HG03439 (cell line): ENCODE results near the gene TOMM40.
"Not testable (repeated sequence)": the region's sequence is repeated elsewhere in the genome, so short reads cannot be mapped to it uniquely, and the experiment has no call there.

Experiments
- ATAC-seq: cut with Tn5 transposase; IDR thresholded peaks from one replicate; pipeline ENCODE4 v1.9.1; 2021; ENCODE audit warnings: mild to moderate bottlenecking, moderate library complexity; ENCODE audit not compliant: unreplicated experiment

TOMM40 gene

GRCh38 chr19:44893332-44894051 is 2.4 kb downstream of the TOMM40 start:
- no peak for ATAC-seq

DNA sequence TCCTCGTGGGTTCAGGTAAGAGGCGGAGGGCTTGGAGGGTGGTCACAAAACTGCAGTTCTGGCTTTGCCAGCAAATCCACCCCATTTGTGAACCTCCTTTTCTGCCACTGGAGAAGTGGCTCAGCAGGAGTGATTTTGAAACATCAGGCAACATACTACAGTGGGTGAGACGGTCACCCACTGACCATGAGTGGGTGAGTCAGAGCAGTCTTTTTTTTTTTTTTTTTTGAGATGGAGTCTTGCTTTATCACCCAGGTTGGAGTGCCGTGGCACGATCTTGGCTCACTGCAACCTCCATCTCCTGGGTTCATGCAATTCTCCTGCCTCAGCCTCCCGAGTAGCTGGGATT is 3.0 kb downstream of the TOMM40 start:
- no peak for ATAC-seq

- no peak for ATAC-seq
Observed at GRCh38 chr19:44894946-44895345, 3.9 kb downstream of the TOMM40 start.

DNA sequence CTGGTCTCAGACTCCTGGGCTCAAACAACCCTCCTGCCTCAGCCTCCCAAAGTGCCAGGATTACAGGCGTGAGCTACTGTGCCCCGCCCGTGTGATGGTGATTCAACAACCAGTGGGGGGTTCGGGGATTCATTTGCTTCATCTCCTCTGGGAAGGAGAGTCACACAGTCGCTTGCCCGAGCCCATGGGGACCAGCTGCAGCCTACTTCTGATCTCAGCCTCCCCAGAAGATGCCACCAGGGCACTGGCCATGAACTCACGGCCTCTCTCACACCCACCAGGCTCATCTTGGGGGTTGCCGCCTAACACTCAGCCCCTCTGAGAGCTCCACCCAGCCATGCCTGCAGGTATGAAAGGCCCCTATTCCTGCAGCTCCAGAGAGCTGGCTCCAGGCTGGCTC is 6.8 kb downstream of the TOMM40 start:
- no peak for ATAC-seq

DNA sequence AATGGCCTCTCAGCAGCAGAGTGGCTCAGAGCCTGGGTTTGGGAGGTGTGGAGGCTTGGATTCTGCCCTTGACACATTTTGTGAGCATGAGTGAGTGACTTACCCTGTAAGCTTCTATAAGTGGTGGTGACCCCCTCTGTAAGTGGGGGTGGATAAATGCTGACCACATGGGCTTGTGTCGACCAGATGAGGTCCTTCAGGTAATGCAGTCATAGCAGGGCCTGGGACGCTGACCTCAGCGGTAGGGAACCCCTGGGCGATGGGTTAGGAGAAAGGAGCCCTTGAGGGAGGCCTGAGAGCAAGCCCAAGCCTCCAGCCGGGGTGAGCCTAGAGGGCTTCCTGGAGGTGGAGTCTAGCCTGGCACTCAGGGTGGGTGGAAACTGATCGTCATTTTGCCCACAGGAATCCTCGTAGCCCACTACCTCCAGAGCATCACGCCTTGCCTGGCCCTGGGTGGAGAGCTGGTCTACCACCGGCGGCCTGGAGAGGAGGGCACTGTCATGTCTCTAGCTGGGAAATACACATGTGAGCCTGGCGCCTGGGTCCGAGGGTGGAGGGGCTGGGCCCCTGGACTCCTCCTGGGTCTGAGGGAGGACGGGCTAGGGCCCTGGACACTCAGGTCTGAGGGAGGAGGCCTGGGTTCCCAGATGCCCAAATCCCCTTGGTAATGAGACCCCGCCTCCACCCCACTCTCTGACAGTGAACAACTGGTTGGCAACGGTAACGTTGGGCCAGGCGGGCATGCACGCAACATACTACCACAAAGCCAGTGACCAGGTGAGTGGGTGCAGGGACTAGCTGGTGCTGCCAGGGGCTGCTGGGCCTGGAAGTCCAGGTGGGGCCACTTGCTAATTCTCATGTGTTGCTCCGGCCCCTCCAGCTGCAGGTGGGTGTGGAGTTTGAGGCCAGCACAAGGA is 9.5 kb downstream of the TOMM40 start:
- no peak for ATAC-seq

DNA sequence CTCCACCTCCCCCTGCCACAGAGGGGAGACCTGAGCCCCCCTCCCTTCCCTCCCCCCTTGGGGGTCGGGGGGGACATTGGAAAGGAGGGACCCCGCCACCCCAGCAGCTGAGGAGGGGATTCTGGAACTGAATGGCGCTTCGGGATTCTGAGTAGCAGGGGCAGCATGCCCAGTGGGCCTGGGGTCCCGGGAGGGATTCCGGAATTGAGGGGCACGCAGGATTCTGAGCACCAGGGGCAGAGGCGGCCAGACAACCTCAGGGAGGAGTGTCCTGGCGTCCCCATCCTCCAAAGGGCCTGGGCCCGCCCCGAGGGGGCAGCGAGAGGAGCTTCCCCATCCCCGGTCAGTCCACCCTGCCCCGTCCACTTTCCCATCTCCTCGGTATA is 12.2 kb downstream of the TOMM40 start:
- ATAC-seq = no peak

DNA sequence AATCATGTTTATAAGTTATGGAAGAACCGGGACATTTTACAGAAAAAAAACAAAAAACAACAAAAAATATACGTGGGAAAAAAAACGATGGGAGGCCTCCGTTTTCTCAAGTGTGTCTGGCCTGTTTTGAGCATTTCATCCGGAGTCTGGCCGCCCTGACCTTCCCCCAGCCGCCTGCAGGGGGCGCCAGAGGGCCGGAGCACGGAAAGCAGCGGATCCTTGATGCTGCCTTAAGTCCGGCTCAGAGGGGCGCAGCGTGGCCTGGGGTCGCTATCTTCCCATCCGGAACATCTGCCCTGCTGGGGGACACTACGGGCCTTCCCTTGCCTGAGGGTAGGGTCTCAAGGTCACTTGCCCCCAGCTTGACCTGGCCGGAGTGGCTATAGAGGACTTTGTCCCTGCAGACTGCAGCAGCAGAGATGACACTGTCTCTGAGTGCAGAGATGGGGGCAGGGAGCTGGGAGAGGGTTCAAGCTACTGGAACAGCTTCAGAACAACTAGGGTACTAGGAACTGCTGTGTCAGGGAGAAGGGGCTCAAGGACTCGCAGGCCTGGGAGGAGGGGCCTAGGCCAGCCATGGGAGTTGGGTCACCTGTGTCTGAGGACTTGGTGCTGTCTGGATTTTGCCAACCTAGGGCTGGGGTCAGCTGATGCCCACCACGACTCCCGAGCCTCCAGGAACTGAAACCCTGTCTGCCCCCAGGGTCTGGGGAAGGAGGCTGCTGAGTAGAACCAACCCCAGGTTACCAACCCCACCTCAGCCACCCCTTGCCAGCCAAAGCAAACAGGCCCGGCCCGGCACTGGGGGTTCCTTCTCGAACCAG is 12.8 kb downstream of the TOMM40 start:
- ATAC-seq = no peak

- no peak for ATAC-seq
Observed at GRCh38 chr19:44904426-44904994, 13.5 kb downstream of the TOMM40 start.

- no peak for ATAC-seq
Observed at GRCh38 chr19:44905437-44906160, 14.5 kb downstream of the TOMM40 start, which contains the start of gene APOE. TSS of gene APOE (plus strand) at chr19:44905796. CDS start at chr19:44906625, 829 bp downstream.

- ATAC-seq = no peak
Observed at GRCh38 chr19:44907613-44908012, 16.6 kb downstream of the TOMM40 start.

- no peak for ATAC-seq
Observed at GRCh38 chr19:44908074-44908835, 17.2 kb downstream of the TOMM40 start.

DNA sequence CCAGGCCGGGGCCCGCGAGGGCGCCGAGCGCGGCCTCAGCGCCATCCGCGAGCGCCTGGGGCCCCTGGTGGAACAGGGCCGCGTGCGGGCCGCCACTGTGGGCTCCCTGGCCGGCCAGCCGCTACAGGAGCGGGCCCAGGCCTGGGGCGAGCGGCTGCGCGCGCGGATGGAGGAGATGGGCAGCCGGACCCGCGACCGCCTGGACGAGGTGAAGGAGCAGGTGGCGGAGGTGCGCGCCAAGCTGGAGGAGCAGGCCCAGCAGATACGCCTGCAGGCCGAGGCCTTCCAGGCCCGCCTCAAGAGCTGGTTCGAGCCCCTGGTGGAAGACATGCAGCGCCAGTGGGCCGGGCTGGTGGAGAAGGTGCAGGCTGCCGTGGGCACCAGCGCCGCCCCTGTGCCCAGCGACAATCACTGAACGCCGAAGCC is 17.8 kb downstream of the TOMM40 start:
- ATAC-seq = no peak

DNA sequence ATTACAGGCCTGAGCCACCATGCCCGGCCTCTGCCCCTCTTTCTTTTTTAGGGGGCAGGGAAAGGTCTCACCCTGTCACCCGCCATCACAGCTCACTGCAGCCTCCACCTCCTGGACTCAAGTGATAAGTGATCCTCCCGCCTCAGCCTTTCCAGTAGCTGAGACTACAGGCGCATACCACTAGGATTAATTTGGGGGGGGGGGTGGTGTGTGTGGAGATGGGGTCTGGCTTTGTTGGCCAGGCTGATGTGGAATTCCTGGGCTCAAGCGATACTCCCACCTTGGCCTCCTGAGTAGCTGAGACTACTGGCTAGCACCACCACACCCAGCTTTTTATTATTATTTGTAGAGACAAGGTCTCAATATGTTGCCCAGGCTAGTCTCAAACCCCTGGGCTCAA is 18.7 kb downstream of the TOMM40 start:
- ATAC-seq = no peak

- not testable (repeated sequence) for ATAC-seq
Observed at GRCh38 chr19:44911896-44912295, 20.8 kb downstream of the TOMM40 start.

GRCh38 chr19:44912854-44913253 is 21.8 kb downstream of the TOMM40 start:
- ATAC-seq = no peak

DNA sequence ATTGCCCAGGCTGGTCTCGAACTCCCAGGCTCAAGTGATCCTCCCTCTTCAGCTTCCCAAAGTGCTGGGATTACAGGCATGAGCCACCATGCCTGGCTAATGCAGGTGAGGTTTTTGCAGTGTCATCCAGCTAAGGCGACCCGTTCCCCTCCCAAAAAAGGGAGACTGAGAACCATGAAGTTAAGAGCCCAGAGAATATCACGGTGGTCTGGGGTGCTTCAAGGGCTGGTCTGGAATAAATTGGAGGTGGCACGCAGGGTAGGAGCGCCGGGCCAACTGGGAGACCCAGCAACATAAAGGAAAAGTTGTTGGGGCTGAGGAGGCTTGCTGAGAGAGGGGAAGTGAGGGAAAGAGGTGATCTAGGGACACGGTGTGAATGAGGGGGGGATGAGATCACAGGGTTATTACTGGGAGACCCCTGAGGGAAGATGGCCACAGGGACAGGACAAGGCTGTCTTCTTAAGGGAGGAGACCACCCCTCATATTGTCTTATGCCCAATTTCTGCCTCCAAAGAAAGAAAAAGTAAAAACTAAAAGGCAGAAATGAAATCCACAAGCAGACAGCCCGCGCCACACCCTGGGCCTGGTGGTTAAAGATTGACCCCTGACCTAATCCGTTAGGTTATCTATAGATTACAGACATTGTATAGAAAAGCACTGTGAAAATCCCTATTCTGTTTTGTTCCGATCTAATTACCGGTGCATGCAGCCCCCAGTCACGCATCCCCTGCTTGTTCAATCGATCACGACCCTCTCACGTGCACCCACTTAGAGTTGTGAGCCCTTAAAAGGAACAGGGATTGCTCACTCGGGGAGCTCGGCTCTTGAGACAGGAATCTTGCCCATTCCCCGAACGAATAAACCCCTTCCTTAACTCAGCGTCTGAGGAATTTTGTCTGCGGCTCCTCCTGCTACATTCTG is 22.7 kb downstream of the TOMM40 start:
- not testable (repeated sequence) for ATAC-seq

- ATAC-seq = peak; percentile 82
Observed at GRCh38 chr19:44914433-44915206, 23.6 kb downstream of the TOMM40 start, which contains the start of gene APOC1. TSS of gene APOC1 (plus strand) at chr19:44914608. CDS start at chr19:44914892, 284 bp downstream.
